CD4-positive, alpha-beta T cell treated with Interleukin-15 for 4 hours (primary cell): ENCODE measurements around the gene CCDC198.

Experiments used
- DNase-seq: peaks from one replicate; pipeline ENCODE4 v3.0.0-alpha.2; 2020; ENCODE audit warnings: low spot score

Gene CCDC198

GRCh38 chr14:57493467-57494181 is at the start of gene CCDC198:
Gene CCDC198, minus strand, starts transcription at chr14:57493857. Its CDS starts 142 bp downstream, at chr14:57493715.
- no peak for DNase-seq

GRCh38 chr14:57533214-57533613 is 39.6 kb upstream of the CCDC198 start:
- no peak for DNase-seq

- DNase-seq = no peak
Measured at GRCh38 chr14:57530571-57530970, 36.9 kb upstream of the CCDC198 start.

GRCh38 chr14:57526942-57527341 is 33.3 kb upstream of the CCDC198 start:
- DNase-seq = no peak

GRCh38 chr14:57519043-57519442 is 25.4 kb upstream of the CCDC198 start:
- no peak for DNase-seq

- DNase-seq = no peak
Measured at GRCh38 chr14:57512220-57512619, 18.6 kb upstream of the CCDC198 start.

GRCh38 chr14:57508756-57509155 is 15.1 kb upstream of the CCDC198 start:
- no peak for DNase-seq

- no peak for DNase-seq
Measured at GRCh38 chr14:57502586-57503254, 9.1 kb upstream of the CCDC198 start.

GRCh38 chr14:57501039-57501557 is 7.4 kb upstream of the CCDC198 start:
- no peak for DNase-seq

GRCh38 chr14:57498659-57499058 is 5.0 kb upstream of the CCDC198 start:
- DNase-seq = no peak

GRCh38 chr14:57498035-57498434 is 4.4 kb upstream of the CCDC198 start:
- DNase-seq = no peak

- DNase-seq = no peak
Measured at GRCh38 chr14:57495416-57495815, 1.8 kb upstream of the CCDC198 start.

GRCh38 chr14:57492859-57493258 is 798 bp downstream of the CCDC198 start:
- DNase-seq = no peak

GRCh38 chr14:57491640-57492039 is 2.0 kb downstream of the CCDC198 start:
- DNase-seq = no peak

- no peak for DNase-seq
Measured at GRCh38 chr14:57487771-57488170, 5.9 kb downstream of the CCDC198 start.

- DNase-seq = no peak
Measured at GRCh38 chr14:57486767-57487379, 6.8 kb downstream of the CCDC198 start.

- no peak for DNase-seq
Measured at GRCh38 chr14:57485635-57486034, 8.0 kb downstream of the CCDC198 start.

GRCh38 chr14:57482120-57482519 is 11.5 kb downstream of the CCDC198 start:
- no peak for DNase-seq

- DNase-seq = no peak
Measured at GRCh38 chr14:57480051-57480450, 13.6 kb downstream of the CCDC198 start.

- DNase-seq = no peak
Measured at GRCh38 chr14:57479197-57479596, 14.5 kb downstream of the CCDC198 start.

- no peak for DNase-seq
Measured at GRCh38 chr14:57478050-57478449, 15.6 kb downstream of the CCDC198 start.

- no peak for DNase-seq
Measured at GRCh38 chr14:57470909-57471308, 22.7 kb downstream of the CCDC198 start.
